Measurements from ENCODE around the gene ACLY.
"Not testable (repeated sequence)": the region's sequence is repeated elsewhere in the genome, so short reads cannot be mapped to it uniquely, and the experiment has no call there.

The ACLY gene

GRCh38 chr17:41869426-41869825, 49.3 kb downstream of the ACLY start:
- DNase-seq: no peak

DNA sequence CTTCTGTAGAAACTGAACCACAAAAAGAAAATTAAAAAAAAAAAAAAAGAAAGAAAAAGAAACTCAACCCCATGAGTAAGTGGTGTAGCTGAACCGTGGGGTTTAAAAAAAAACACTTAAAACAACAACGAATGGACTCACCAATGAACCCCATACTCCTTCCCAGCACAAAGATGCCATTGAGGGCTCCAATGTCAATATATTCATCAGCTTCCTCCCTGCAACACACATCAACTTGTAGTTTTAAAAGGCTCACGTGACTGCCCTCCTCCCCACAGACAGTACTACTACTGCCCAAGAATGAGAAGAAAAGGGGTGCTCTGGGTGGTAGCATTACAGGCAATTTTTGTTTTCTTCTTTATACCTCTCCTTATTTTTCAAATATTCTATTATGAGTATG, 50.2 kb downstream of the ACLY start:
- no peak for DNase-seq

- no peak for DNase-seq
These were observed 53.2 kb downstream of the ACLY start for GRCh38 chr17:41865596-41865893.

- peak; percentile 89 for DNase-seq
These were observed 53.7 kb downstream of the ACLY start, which contains the start of gene KLHL11 for GRCh38 chr17:41864836-41865595. KLHL11 (minus strand) TSS chr17:41865423; CDS start chr17:41865370, 53 bp downstream.

- no peak for DNase-seq
These were observed 54.3 kb downstream of the ACLY start for GRCh38 chr17:41864498-41864835.

- DNase-seq: peak; percentile 20
These were observed 55.5 kb downstream of the ACLY start for GRCh38 chr17:41863074-41863848.

GRCh38 chr17:41860254-41860931, 58.4 kb downstream of the ACLY start:
- DNase-seq: no peak

DNA sequence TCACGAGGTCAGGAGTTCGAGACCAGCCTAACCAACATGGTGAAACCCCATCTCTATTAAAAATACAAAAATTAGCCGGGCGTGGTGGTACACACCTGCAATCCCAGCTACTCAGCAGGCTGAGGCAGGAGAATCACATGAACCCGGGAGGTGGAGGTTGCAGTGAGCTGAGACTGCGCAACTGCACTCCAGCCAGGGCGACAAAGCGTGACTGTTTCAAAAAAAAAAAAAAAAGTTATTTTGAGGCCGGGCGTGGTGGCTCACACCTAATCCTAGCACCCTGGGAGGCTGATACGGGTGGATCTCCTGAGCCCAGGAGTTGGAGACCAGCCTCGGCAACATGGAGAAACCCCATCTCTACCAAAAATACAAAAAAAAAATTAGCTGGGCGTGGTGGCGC, 67.4 kb downstream of the ACLY start:
- DNase-seq: not testable (repeated sequence)

DNA sequence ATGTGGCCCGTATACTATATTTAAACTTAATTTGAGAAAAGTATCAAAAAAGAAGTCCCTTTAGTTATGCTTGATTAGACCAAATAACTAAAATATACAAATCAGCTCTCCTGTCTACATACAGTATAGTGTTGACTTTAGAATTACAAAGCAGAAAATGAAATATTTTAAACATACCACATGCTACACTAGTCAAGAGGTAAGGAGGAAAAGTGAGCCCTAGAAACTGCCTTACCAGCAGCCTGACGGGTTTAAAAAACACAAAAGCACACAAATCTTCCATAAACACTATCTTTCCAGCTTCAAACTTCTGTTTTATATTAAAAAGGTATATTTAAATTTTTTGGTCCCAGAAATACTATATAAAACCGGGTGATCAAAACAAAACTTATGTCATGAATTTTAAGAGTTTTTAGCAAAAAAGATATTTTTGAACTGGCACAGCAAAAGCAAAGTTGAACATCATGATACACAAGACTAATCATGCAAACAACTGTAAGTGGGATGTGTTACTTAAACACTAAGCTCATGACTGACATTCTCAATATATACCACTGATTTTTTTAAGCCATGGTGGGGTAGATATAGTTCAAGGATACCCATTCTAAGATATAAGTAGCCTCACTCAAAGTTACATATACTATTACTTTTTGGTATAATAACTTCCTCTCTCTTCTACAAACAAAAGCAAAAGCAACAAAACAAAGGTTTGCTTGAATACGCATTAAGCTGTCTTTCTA, 69.3 kb downstream of the ACLY start:
- no peak for DNase-seq

DNA sequence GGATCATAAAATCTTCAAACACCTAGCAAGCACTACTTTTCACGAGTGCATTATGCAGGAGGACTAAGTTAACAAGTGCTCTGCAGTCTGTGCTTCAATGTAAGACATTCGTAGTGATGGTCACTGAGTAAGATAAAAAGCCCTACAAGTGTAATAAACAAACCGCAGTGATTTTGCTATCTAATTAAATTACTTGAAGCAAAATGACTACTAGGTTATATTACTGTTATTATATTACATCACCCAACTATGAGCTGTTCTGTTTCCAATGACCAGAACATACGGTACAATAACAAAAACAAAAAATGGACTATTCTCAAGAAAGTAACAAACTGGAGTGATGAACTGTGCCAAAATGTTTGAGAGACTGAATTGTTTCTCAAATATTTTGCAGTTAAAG, 70.0 kb downstream of the ACLY start:
- no peak for DNase-seq

DNA sequence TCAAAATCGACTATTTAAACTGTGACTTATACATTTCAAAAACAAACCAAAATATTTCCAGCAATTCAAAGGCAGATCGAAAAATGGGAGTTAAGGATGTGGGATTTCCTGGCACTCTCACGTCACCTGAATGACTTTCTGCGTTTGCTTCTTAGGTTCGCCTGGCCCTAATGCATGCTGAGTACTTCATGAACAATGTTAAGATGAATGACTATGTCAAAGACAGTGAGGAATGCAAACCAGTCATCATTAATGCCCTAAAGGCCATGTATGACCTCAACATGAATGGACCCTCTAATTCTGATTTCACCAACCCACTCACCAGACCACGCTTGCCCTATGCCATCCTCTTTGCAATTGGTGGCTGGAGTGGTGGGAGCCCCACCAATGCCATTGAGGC, 73.8 kb downstream of the ACLY start:
- DNase-seq: no peak

GRCh38 chr17:41840781-41841180, 78.0 kb downstream of the ACLY start:
- DNase-seq: not testable (repeated sequence)

- not testable (repeated sequence) for DNase-seq
These were observed 79.3 kb downstream of the ACLY start for GRCh38 chr17:41839448-41839847.

DNA sequence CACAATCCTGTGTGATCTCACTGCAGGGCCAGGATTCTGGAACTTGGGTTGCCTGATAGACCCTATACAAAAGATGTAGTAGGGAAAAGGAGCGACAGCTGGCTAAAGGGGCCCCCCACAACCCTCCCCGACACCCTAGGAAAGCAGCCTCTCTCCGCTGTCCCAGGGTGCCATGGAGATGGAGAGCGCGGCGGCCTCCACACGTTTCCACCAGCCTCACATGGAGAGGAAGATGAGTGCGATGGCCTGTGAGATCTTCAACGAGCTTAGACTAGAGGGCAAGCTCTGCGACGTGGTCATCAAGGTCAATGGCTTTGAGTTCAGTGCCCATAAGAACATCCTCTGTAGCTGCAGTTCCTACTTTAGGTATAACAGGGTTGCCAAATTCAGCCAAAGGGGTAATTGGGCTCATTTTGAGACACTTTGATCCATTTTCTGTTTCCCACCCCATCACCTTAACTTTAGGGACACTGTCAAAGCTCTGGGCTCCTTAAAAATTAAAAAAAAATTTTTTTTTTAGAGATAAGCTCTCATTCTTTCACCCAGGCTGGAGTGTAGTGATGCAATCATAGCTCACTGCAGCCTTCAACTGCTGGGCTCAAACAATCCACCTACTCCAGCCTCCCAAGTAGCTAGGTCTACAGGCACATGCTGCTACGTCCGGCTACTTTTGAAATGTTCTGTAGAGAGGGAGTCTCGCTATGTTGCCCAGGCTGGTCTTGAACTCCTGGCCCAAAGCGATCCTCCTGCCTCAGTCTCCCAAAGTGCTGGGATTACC, 80.8 kb downstream of the ACLY start, which contains the start of gene KLHL10:
Gene KLHL10 (plus strand): TSS at position 65 of the 778 bp plus-strand sequence. CDS start 108 bp downstream, at position 173.
- no peak for DNase-seq

DNA sequence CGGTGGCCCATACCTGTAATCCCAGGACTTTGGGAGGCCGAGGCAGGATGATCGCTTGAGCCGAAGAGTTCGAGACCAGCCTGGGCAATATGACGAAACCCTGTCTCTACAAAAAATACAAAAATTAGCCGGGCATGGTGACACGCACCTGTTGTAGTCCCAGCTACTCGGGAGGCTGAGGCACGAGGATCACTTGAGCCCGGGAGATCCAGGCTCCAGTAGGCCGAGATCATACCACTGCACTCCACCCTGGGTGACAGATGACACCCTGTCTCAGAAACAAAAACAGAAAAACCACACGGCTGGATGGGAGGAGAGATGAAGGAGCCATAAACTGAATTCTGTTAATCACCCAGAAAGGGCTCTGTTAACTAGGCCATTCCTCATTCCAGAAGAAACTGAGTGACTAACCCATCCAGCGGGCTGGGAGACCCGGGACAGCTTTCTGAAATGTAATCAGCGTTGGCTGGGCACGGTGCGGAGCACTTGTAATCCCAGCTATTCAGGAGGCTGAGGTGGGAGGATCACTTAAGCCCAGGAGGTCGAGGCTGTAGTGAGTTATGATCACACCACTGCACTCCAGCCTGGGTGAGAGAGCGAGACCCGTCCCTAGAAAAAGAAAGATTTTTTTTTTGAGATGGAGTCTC, 82.1 kb downstream of the ACLY start:
- DNase-seq: no peak

- DNase-seq: peak; percentile 73
These were observed 82.8 kb downstream of the ACLY start, which contains the start of gene NT5C3B for GRCh38 chr17:41835800-41836549. NT5C3B (minus strand) TSS chr17:41836232; CDS start chr17:41836193, 39 bp downstream.

DNA sequence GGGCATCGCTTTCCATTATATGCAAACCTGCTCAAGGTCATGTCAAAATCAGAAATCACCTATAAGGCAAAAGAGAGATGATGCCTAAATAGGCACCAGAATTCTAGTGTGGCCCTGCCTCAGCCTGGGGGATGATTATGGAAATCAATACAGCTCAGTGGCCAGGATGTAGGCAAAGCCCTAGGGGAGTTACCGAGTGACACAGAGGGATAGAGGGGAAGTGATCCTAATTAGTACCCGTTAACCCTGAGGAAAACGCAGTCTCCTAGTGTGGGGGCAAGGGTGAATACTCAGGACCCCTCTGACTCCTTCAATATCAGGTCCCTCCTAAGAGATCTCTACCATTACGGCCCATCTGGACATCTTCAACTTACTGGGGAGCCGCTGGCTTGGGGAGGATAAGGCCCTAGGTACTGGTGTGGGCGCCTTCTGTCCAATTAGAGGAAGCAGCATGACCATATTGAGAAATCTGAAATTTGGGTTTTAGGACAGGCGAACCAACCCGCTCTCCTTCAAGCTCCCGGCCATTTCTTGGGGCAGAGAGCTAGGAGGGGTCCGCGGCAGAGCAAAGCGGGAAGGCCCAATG, 83.4 kb downstream of the ACLY start:
- DNase-seq: no peak

GRCh38 chr17:41829961-41830360, 88.8 kb downstream of the ACLY start:
- DNase-seq: not testable (repeated sequence)

DNA sequence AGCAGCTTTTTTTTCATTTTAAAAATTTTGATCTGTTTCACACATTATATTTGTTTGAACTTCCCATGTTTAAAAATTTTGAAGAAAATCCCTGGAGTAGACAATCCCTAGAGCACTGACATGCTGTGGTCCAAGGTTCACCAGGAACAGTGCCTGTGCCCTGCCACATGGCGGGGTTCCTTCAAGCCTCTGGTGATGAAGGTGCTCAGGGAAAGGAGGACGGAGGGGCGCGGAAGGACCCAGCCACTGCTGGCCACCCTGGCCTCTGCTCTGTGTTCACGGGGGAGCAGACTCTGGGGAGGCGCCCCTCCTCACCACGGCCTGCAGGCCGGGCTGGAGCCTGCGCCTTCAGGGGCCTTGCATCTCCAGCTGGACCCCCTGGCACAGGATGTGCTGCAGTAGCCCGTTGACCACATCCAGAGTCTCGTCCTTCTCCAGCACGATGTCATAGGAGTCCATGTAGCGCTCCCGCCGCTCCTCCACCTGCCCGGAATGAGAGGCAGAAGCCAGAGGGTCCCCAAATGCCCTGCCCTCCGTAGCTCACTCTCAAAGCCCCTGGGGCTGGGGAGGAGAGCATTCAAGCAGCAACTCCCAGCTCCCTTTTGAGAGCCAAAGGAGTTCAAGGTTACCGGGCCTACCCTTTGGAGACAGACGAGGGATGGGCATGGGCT, 93.4 kb downstream of the ACLY start:
- DNase-seq: no peak

- no peak for DNase-seq
These were observed 94.7 kb downstream of the ACLY start for GRCh38 chr17:41824086-41824485.

Data from activated T-cell treated with anti-CD3 and anti-CD28 coated beads, Interleukin-2, amount 50 U/mL, for 1 hour (primary cell).